B cell (primary cell): Measurements from ENCODE around the gene PCDHAC2. TPM values are rescaled to one million over a fixed set of nuclear protein-coding genes. Genes with fewer than 3 reads are reported as not detected.

Source experiments
- ATAC-seq: fragments of 200-7000 bp; cut with Tn5 transposase; one replicate; pipeline ENCODE4 v1.10.0; 2021; ENCODE audit warnings: low read depth, mild to moderate bottlenecking, moderate number of reproducible peaks, moderate library complexity
- CTCF ChIA-PET: fragments of 350-600 bp; sonication (Branson Sonifier 250); formaldehyde crosslinking; loops from one replicate; lab custom pipeline; 2021; ENCODE audit warnings: antibody characterized with exemption, inconsistent platforms; lab: Charles Lee
- POLR2A ChIA-PET: fragments of 350-600 bp; sonication (Branson Sonifier 250); formaldehyde crosslinking; loops from one replicate; lab custom pipeline; 2021; ENCODE audit warnings: antibody characterized with exemption; lab: Charles Lee
- DNase-seq: peaks from one replicate; pipeline ENCODE4 v3.0.0; 2013
- H2AFZ ChIP-seq: 2 replicates; pipeline ENCODE4 v1.6.1; 2012; ENCODE audit warnings: mild to moderate bottlenecking, low read depth, low read length; ENCODE audit not compliant: insufficient read depth, poor library complexity, severe bottlenecking
- H3K27ac ChIP-seq, 2 donors: 1 replicate in 1 of 2; 2 replicates in 1 of 2; pipeline ENCODE4 v1.5.1; 2012 to 2013; ENCODE audit warnings: low read length in 2 of 2, mild to moderate bottlenecking in 2 of 2, moderate library complexity in 1 of 2
- H3K27me3 ChIP-seq, 4 experiments: fragments of 200-600 bp in 1 of 4; sonication (generic) in 1 of 4; replicated peaks in 1 of 4; 1 replicate in 2 of 4; 2 replicates in 2 of 4; pipeline versions ENCODE4 v1.6.1 to v1.7.0; 2013 to 2016; ENCODE audit warnings: low read length in 3 of 4, mild to moderate bottlenecking in 2 of 4, mixed read lengths in 1 of 4, moderate library complexity in 1 of 4; ENCODE audit not compliant: insufficient read depth in 4 of 4, control insufficient read depth in 3 of 4; ENCODE audit errors: control extremely low read depth in 1 of 4
- H3K36me3 ChIP-seq, 2 experiments: replicated peaks in 1 of 2; 1 replicate in 1 of 2; 2 replicates in 1 of 2; pipeline versions ENCODE4 v1.6.1 to v1.7.1; 2013; ENCODE audit warnings: low read length in 1 of 2; ENCODE audit not compliant: insufficient read depth in 2 of 2, control insufficient read depth in 1 of 2; ENCODE audit errors: control extremely low read depth in 1 of 2, extremely low read depth in 1 of 2
- H3K4me1 ChIP-seq, 2 donors: fragments of 200-600 bp in 1 of 2; sonication (generic) in 1 of 2; 1 replicate in 1 of 2; 2 replicates in 1 of 2; pipeline versions ENCODE4 v1.5.1 to v1.6.1; 2013 to 2017; ENCODE audit warnings: low read length in 2 of 2; ENCODE audit not compliant: control insufficient read depth in 2 of 2, insufficient read depth in 2 of 2
- H3K4me2 ChIP-seq: replicated peaks from 2 replicates; pipeline ENCODE3; 2012; ENCODE audit warnings: mild to moderate bottlenecking, low read depth, low read length; ENCODE audit not compliant: poor library complexity, severe bottlenecking
- H3K4me3 ChIP-seq, 5 experiments: fragments of 200-600 bp in 1 of 5; sonication (generic) in 1 of 5; 1 replicate in 3 of 5; 2 replicates in 2 of 5; pipeline versions ENCODE4 v1.5.1 to v1.7.0; 2011 to 2016; ENCODE audit warnings: low read length in 4 of 5, mild to moderate bottlenecking in 4 of 5, low read depth in 2 of 5, control low read depth in 1 of 5, moderate library complexity in 1 of 5; ENCODE audit not compliant: insufficient read depth in 1 of 5; ENCODE audit errors: control extremely low read depth in 1 of 5, extremely low read depth in 1 of 5
- H3K79me2 ChIP-seq: fragments of 200-600 bp; sonication (generic); one replicate; pipeline ENCODE4 v1.6.0; 2016; ENCODE audit warnings: low read length; ENCODE audit not compliant: control insufficient read depth, insufficient read depth
- H3K9ac ChIP-seq: fragments of 200-600 bp; sonication (generic); 2 replicates; pipeline ENCODE4 v1.6.1; 2017; ENCODE audit warnings: mild to moderate bottlenecking, low read length, moderate library complexity
- H3K9me3 ChIP-seq, 3 donors: one replicate each; pipeline versions ENCODE4 v1.6.1 to v1.7.1; 2013; ENCODE audit warnings: low read length in 2 of 3; ENCODE audit not compliant: control insufficient read depth in 2 of 3, insufficient read depth in 1 of 3; ENCODE audit errors: control extremely low read depth in 1 of 3
- H4K20me1 ChIP-seq: 2 replicates; pipeline ENCODE4 v1.6.0; 2012; ENCODE audit warnings: mild to moderate bottlenecking, low read length; ENCODE audit not compliant: insufficient read depth, control insufficient read depth, poor library complexity, severe bottlenecking
- H3K27ac Mint-ChIP-seq: one replicate; pipeline ENCODE4 v1.8.0; 2021; ENCODE audit warnings: mixed read lengths
- H3K27me3 Mint-ChIP-seq: one replicate; pipeline ENCODE4 v1.8.0; 2021; ENCODE audit warnings: mixed read lengths
- H3K4me1 Mint-ChIP-seq: one replicate; pipeline ENCODE4 v1.8.0; 2021; ENCODE audit warnings: mixed read lengths
- H3K4me3 Mint-ChIP-seq: one replicate; pipeline ENCODE4 v1.8.0; 2021; ENCODE audit warnings: mixed read lengths
- H3K9me3 Mint-ChIP-seq: one replicate; pipeline ENCODE4 v1.8.0; 2022; ENCODE audit warnings: mixed read lengths; ENCODE audit not compliant: insufficient read depth
- CTCF ChIP-seq: fragments of 200-600 bp; IDR thresholded peaks from one replicate; pipeline ENCODE4 v1.8.0; 2022; ENCODE audit warnings: antibody characterized with exemption, mild to moderate bottlenecking
- EZH2 ChIP-seq: IDR thresholded peaks from 2 replicates; pipeline ENCODE4 v1.6.1; 2012; ENCODE audit warnings: borderline replicate concordance, low read depth, mild to moderate bottlenecking, moderate library complexity, low read length; ENCODE audit not compliant: insufficient read depth, poor library complexity, severe bottlenecking
- WGBS: methylation state at CpG from one replicate; pipeline ENCODE4 v1.1.5; 2013; ENCODE audit warnings: missing lambda C conversion rate; ENCODE audit not compliant: insufficient coverage; 5-methylcytosine and 5-hydroxymethylcytosine counted together
- intact Hi-C: fragments of 100-400 bp; cut with micrococcal nuclease; formaldehyde crosslinking; loops from one replicate; pipeline ENCODE4 v1.10.0; 2022
- polyA plus RNA-seq: library from polyadenylated mRNA; depleted of rRNA; stranded (reverse); fragments of >200 nt; gene quantifications from 2 replicates; pipeline ENCODE4 v1.2.3, GENCODE V29; 2012
- total RNA-seq, 2 donors: library from RNA; stranded (reverse); fragments of 120-200 nt in 1 of 2; gene quantifications; 1 replicate in 1 of 2; 2 replicates in 1 of 2; pipeline versions ENCODE4 v1.2.3 to v1.2.4, GENCODE V29; 2013 to 2022

PCDHAC2 gene
- total and polyA plus RNA-seq, 2 donors (not counting 1 experiment from before 2014, with no cell fraction given) = not detected

- ATAC-seq = no peak
- POLR2A ChIA-PET = no interaction called here
Measured at GRCh38 chr5:140923601-140924000, 42.7 kb upstream of the PCDHAC2 start.

More at GRCh38 chr5:140923601-140924000, 42.7 kb upstream of the PCDHAC2 start:
- H3K27ac Mint-ChIP-seq = no peak overlapping the region
- H3K79me2 ChIP-seq = no peaks in the 10 kb centered on the region
- H3K27ac ChIP-seq = no peak overlapping the region
- no peak overlapping the region for H3K9ac ChIP-seq
- no CpG with 5 or more reads among the region's 4 CpGs for WGBS
- H3K4me1 Mint-ChIP-seq = peaks cover 5% of the 10 kb centered on the region
- H3K27me3 ChIP-seq = peaks cover 0 to 26% (median 9%) of the 10 kb centered on the region in 4 experiments
- DNase-seq = no peak
- H3K4me3 ChIP-seq = no peak overlapping the region
- peaks cover 4 to 14% of the 10 kb centered on the region in 2 donors for H3K4me1 ChIP-seq
- no peak overlapping the region for H3K4me3 Mint-ChIP-seq
- H2AFZ ChIP-seq = no peak overlapping the region
- H3K27me3 Mint-ChIP-seq = peaks cover 34% of the 10 kb centered on the region
- H3K36me3 ChIP-seq = no peaks in the 10 kb centered on the region
- H4K20me1 ChIP-seq = no peaks in the 10 kb centered on the region
- peaks cover 6% of the 10 kb centered on the region for H3K9me3 Mint-ChIP-seq
- peaks cover 0 to 31% (median 3%) of the 10 kb centered on the region in 3 donors for H3K9me3 ChIP-seq
- CTCF ChIA-PET = no interaction called here
- TF ChIP-seq EZH2 (no peak), CTCF (no peak)
- H3K4me2 ChIP-seq = no peak overlapping the region
- intact Hi-C loops = no loop called here
